Lower lobe of right lung (tissue), 2 donors: ENCODE measurements around the gene GRIP1. TPM values are rescaled to one million over a fixed set of nuclear protein-coding genes. Genes with fewer than 3 reads are reported as not detected.

Experiments
- ATAC-seq, 2 donors: fragments of 200-7000 bp; cut with Tn5 transposase; one replicate each; pipeline ENCODE4 v1.9.1; 2020 to 2022; ENCODE audit warnings: mild to moderate bottlenecking in 2 of 2, moderate library complexity in 2 of 2
- DNase-seq: peaks from one replicate; pipeline ENCODE4 v3.0.0-alpha.2; 2020
- H3K27ac ChIP-seq: fragments of 200-600 bp; one replicate; pipeline ENCODE4 v1.8.0; 2022
- H3K27me3 ChIP-seq: fragments of 200-600 bp; one replicate; pipeline ENCODE4 v1.8.0; 2022; ENCODE audit warnings: low read depth
- H3K36me3 ChIP-seq: fragments of 200-600 bp; one replicate; pipeline ENCODE4 v1.8.0; 2022; ENCODE audit warnings: mild to moderate bottlenecking
- H3K4me1 ChIP-seq: fragments of 200-600 bp; one replicate; pipeline ENCODE4 v1.8.0; 2022
- H3K4me3 ChIP-seq: fragments of 200-600 bp; one replicate; pipeline ENCODE4 v1.8.0; 2022; ENCODE audit warnings: mild to moderate bottlenecking
- H3K9me3 ChIP-seq: fragments of 200-600 bp; one replicate; pipeline ENCODE4 v1.8.0; 2022
- intact Hi-C: fragments of 100-400 bp; cut with DNase I; formaldehyde crosslinking; loops from one replicate; pipeline ENCODE4 v1.11.0; 2022
- total RNA-seq: library from RNA; stranded (reverse); fragmentation: NEBNext Ultra II Directional; extraction: Animal tissue kit (Norgen Biotek cat#: 25700); gene quantifications from one replicate; pipeline ENCODE4 v1.2.1, GENCODE V29; 2021
- TF ChIP-seq, protein P1 (sequence below): fragments of 200-600 bp; IDR thresholded peaks from one replicate; pipeline ENCODE4 v1.8.0; 2022; ENCODE audit warnings: antibody characterized with exemption, mild to moderate bottlenecking
- donor health status: DM: no; HTN: yes; CAD: no; lungs with severe emphysema.

Gene GRIP1
- total RNA-seq, 1 donor from 2014 or later, result 4.3 TPM

DNA sequence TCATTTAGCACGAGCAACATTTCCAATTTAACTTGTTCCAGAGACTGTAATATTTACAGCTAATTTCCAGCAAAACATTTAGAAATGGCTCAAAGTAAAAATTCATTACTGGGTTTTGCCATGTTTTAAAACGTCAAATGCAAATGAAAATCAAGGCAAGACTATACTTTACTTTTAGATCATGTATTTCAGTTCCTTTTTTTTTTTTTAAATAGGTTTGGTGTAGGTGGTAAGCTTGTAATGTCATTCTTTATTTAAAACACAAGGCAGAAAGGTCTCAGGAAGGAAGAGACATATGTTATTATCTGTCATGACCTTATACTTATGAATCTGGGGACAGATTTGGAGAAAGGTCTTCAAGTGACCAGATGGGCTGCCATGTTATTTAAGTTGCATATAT is 54.1 kb downstream of the GRIP1 start:
- DNase-seq (no peak), ATAC-seq (no peak)
- intact Hi-C loops, result no loop called here
- Histone ChIP-seq H3K4me1 (no peaks in the 10 kb centered on the region), H3K27ac (no peak overlapping the region), H3K4me3 (no peak overlapping the region), H3K9me3 (no peaks in the 10 kb centered on the region), H3K36me3 (no peaks in the 10 kb centered on the region), H3K27me3 (no peaks in the 10 kb centered on the region)
- TF ChIP-seq, protein P1, sequence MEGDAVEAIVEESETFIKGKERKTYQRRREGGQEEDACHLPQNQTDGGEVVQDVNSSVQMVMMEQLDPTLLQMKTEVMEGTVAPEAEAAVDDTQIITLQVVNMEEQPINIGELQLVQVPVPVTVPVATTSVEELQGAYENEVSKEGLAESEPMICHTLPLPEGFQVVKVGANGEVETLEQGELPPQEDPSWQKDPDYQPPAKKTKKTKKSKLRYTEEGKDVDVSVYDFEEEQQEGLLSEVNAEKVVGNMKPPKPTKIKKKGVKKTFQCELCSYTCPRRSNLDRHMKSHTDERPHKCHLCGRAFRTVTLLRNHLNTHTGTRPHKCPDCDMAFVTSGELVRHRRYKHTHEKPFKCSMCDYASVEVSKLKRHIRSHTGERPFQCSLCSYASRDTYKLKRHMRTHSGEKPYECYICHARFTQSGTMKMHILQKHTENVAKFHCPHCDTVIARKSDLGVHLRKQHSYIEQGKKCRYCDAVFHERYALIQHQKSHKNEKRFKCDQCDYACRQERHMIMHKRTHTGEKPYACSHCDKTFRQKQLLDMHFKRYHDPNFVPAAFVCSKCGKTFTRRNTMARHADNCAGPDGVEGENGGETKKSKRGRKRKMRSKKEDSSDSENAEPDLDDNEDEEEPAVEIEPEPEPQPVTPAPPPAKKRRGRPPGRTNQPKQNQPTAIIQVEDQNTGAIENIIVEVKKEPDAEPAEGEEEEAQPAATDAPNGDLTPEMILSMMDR, result no peak

DNA sequence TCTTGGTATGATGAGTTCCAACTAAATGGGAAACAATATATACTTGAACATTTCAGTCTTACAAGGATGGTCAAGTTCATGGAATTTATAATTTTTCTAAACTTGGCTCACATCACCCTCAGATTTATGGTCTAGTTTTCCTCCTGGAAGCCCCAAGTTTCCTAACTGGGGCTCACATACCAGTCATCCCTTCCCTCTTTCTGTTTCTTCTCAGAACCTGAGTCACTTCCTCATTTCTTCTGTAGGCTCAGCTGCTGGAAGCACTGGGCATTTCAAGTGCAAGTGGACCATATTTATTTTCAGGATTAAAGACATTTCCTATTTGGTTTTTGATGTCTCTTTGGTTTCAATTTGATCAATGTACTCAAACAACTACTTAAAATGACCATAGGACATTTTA is 55.4 kb downstream of the GRIP1 start:
- intact Hi-C loops, result no loop called here
- ATAC-seq, result no peak
- Histone ChIP-seq H3K4me1 (no peaks in the 10 kb centered on the region), H3K4me3 (no peak overlapping the region), H3K36me3 (no peaks in the 10 kb centered on the region), H3K9me3 (no peaks in the 10 kb centered on the region), H3K27me3 (no peaks in the 10 kb centered on the region), H3K27ac (no peak overlapping the region)
- no peak for DNase-seq
- TF ChIP-seq, protein P1, result no peak

DNA sequence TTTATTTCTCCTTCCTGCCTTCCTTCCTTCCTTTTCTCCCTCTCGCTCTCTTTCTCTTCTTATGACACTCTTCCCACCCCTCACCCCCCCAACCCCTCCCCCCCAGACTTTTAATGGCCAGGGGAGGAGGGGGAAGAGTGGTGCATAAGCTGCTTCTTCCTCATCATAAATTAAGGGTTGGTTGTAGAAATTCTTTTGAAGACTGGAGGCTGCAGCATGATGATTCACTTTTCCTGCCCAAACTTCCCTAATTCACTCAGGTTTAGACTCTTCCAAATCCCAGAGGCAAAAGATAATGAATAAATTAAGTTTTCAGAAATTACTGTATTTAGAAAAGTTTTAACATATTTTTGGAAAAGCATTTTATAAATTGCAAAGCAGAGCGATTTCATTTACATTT is 58.2 kb downstream of the GRIP1 start:
- no peaks in the 10 kb centered on the region for H3K27me3 ChIP-seq
- no peak overlapping the region for H3K27ac ChIP-seq
- no peaks in the 10 kb centered on the region for H3K9me3 ChIP-seq
- H3K36me3 ChIP-seq, result no peaks in the 10 kb centered on the region
- TF ChIP-seq, protein P1, result no peak
- intact Hi-C loops, result no loop called here
- ATAC-seq, result no peak
- H3K4me1 ChIP-seq, result no peaks in the 10 kb centered on the region
- DNase-seq, result no peak
- H3K4me3 ChIP-seq, result no peak overlapping the region

DNA sequence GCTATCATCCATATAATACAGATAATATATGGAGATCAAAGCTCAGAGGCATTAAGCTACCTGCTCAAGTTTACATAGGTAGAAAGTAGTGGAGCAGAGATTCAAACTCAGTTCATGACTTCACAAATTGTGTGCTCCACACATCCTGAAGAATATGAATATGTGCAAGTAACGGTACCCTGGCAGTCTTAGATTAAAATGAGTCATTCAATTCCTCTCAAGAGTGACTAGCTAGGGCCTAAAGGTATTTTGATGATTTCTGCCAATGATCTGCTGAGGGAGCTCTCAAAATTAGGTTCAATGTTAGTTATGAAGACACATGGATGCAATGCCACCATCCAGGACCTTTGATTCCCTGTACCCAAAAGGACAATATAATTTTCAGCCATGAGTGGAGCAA is 58.9 kb downstream of the GRIP1 start:
- TF ChIP-seq, protein P1, result no peak
- no peak overlapping the region for H3K27ac ChIP-seq
- H3K4me1 ChIP-seq, result no peaks in the 10 kb centered on the region
- H3K36me3 ChIP-seq, result no peaks in the 10 kb centered on the region
- H3K4me3 ChIP-seq, result no peak overlapping the region
- no peak for DNase-seq
- no peaks in the 10 kb centered on the region for H3K9me3 ChIP-seq
- ATAC-seq, result no peak
- no peaks in the 10 kb centered on the region for H3K27me3 ChIP-seq
- intact Hi-C loops, result no loop called here

DNA sequence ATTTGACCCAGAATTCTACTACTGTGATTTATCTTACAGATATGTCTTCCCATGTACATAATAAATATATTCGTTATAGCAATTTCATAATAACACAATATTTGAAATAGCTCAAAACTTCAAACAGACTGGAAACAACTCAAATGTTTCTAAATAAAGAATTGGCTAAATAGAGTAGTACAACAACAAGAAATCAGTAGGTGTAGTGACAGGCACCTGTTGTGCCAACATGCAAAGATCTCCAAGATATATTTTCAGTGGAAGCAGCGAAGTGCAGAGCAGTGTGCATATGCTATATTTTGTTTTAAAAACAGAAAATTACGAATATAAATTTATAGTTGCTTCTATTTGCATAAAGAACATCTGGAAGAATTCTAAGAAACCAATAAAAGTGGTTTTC is 60.9 kb downstream of the GRIP1 start:
- DNase-seq, result no peak
- H3K36me3 ChIP-seq, result no peaks in the 10 kb centered on the region
- H3K27me3 ChIP-seq, result no peaks in the 10 kb centered on the region
- no peak overlapping the region for H3K4me3 ChIP-seq
- intact Hi-C loops, result no loop called here
- no peak overlapping the region for H3K27ac ChIP-seq
- no peak for ATAC-seq
- TF ChIP-seq, protein P1, result no peak
- no peaks in the 10 kb centered on the region for H3K4me1 ChIP-seq
- H3K9me3 ChIP-seq, result no peaks in the 10 kb centered on the region
